AG04450 (cell line): ENCODE results near the gene HIF1AN. TPM values are rescaled to one million over a fixed set of nuclear protein-coding genes. Genes with fewer than 3 reads are reported as not detected.

ENCODE experiments used
- CTCF ChIA-PET: fragments of 300-600, 350-600 bp; formaldehyde crosslinking; extraction: SDS; loops from one replicate; lab custom pipeline; 2022; ENCODE audit warnings: antibody characterized with exemption, inconsistent platforms; lab: Charles Lee
- POLR2A ChIA-PET: fragments of 350-600 bp; formaldehyde crosslinking; extraction: SDS; loops from one replicate; lab custom pipeline; 2021; ENCODE audit warnings: antibody characterized with exemption, inconsistent platforms; lab: Yijun Ruan, JAX
- DNase-seq: peaks from one replicate; pipeline ENCODE4 v3.0.0-alpha.2; 2011; ENCODE audit warnings: low read depth, low spot score
- H3K27ac ChIP-seq: one replicate; pipeline ENCODE4 v1.5.1; 2012; ENCODE audit warnings: low read depth, low read length, control low read depth
- H3K27me3 ChIP-seq: one replicate; pipeline ENCODE4 v1.6.0; 2012; ENCODE audit warnings: low read length; ENCODE audit not compliant: control insufficient read depth, insufficient read depth
- H3K4me3 ChIP-seq: 2 replicates; pipeline ENCODE4 v1.5.1; 2011; ENCODE audit warnings: mild to moderate bottlenecking, low read depth, low read length, control low read depth
- H3K9me3 ChIP-seq: 2 replicates; pipeline ENCODE4 v1.5.1; 2012; ENCODE audit warnings: low read length; ENCODE audit not compliant: control insufficient read depth, insufficient read depth
- CTCF ChIP-seq: IDR thresholded peaks from 2 replicates; pipeline ENCODE4 v1.5.1; 2011; ENCODE audit warnings: low read depth, low read length, control low read depth, inconsistent platforms
- polyA plus RNA-seq: library from polyadenylated mRNA; depleted of rRNA; stranded (reverse); fragments of >200 nt; gene quantifications from 2 replicates; pipeline ENCODE4 v1.2.3, GENCODE V29; 2011

Gene HIF1AN
- polyA plus RNA-seq, 1 experiment, result 31.0 TPM

GRCh38 chr10:100553929-100554328 lies 18.2 kb downstream of the HIF1AN start:
- POLR2A ChIA-PET, result interaction anchor here (0.6 to 0.8 kb wide), 2 partner anchors 18 to 1968 kb away, joined by 3 to 5 read pairs; partner anchors contain the start of gene HIF1AN
- H3K4me3 ChIP-seq, result no peak overlapping the region
- DNase-seq, result no peak

DNA sequence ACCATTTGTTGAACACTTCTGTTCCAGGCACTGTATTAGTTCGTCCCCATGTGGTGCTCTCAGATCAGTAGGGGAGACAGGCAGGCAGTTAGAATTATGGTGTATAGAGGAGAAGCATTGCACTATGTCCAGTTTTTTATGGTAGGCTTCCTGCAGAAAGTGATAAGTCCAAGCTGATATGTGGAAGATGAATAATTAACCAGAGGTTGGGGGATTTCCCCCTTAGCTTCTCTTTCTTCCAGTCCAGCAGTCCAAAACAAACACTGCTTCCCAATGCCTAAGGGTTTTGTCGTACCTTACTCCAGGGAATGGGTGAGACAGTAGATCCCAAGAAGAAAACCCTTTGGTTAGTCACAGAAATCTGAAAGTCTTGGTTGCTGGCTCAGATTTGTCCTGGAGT lies 19.2 kb downstream of the HIF1AN start:
- H3K27ac ChIP-seq, result no peak overlapping the region
- TF ChIP-seq CTCF, result no peak
- ChIA-PET CTCF (interaction anchor here (1.0 to 6.2 kb wide), 4 partner anchors 10 to 324 kb away, joined by 3 to 31 read pairs (median 5); partner anchors contain the start of gene HIF1AN), POLR2A (interaction anchor here (0.6 to 0.7 kb wide), 2 partner anchors 115 to 181 kb away, joined by 3 to 5 read pairs; no protein-coding TSS in a partner anchor)
- DNase-seq, result no peak
- no peak overlapping the region for H3K4me3 ChIP-seq
- no peaks in the 10 kb centered on the region for H3K27me3 ChIP-seq
- H3K9me3 ChIP-seq, result no peaks in the 10 kb centered on the region

More at GRCh38 chr10:100553929-100554328, 18.2 kb downstream of the HIF1AN start:
- Histone ChIP-seq H3K27me3 (no peaks in the 10 kb centered on the region), H3K27ac (no peak overlapping the region), H3K9me3 (no peaks in the 10 kb centered on the region)
- no peak for TF ChIP-seq CTCF
- CTCF ChIA-PET, result interaction anchor here (1.2 to 6.2 kb wide), 3 partner anchors 9 to 120 kb away, joined by 3 to 31 read pairs (median 5); partner anchors contain the start of gene HIF1AN

- DNase-seq, result no peak
- H3K4me3 ChIP-seq, result no peak overlapping the region
- POLR2A ChIA-PET, result no interaction called here
- peaks cover 11% of the 10 kb centered on the region for H3K9me3 ChIP-seq
- TF ChIP-seq CTCF, result no peak
- H3K27ac ChIP-seq, result no peak overlapping the region
- peaks cover 24% of the 10 kb centered on the region for H3K27me3 ChIP-seq
- CTCF ChIA-PET, result interaction anchor here (1.3 to 6.7 kb wide), 2 partner anchors 25 to 319 kb away, joined by 7 to 66 read pairs; partner anchors contain the start of gene HIF1AN
Observed at GRCh38 chr10:100560248-100560647, 24.5 kb downstream of the HIF1AN start.

DNA sequence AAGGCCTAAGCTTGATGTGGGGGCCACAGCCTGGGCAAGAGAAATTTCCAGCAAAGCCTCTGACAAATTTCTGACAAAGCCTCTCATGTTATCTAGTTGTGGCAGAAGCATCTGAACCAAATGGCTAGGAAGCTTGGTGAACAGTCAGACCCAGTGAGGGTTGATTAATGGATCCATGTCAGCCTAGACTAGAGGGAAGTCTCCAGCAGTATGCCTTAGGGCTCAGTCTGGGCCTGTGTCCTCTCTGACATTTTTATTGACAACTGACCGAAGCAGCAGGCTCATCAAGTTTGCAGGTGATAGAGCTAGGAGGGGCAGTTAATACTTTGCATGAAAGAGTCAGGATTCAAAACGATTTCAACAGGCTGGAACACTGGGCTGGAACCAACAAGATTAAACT lies 25.3 kb downstream of the HIF1AN start:
- peaks cover 11% of the 10 kb centered on the region for H3K9me3 ChIP-seq
- DNase-seq, result no peak
- no peak overlapping the region for H3K4me3 ChIP-seq
- POLR2A ChIA-PET, result no interaction called here
- no peak for TF ChIP-seq CTCF
- H3K27me3 ChIP-seq, result peaks cover 26% of the 10 kb centered on the region
- CTCF ChIA-PET, result interaction anchor here (6.7 kb wide), 1 partner anchor 318 kb away, joined by 66 read pairs; no protein-coding TSS in a partner anchor
- no peak overlapping the region for H3K27ac ChIP-seq

DNA sequence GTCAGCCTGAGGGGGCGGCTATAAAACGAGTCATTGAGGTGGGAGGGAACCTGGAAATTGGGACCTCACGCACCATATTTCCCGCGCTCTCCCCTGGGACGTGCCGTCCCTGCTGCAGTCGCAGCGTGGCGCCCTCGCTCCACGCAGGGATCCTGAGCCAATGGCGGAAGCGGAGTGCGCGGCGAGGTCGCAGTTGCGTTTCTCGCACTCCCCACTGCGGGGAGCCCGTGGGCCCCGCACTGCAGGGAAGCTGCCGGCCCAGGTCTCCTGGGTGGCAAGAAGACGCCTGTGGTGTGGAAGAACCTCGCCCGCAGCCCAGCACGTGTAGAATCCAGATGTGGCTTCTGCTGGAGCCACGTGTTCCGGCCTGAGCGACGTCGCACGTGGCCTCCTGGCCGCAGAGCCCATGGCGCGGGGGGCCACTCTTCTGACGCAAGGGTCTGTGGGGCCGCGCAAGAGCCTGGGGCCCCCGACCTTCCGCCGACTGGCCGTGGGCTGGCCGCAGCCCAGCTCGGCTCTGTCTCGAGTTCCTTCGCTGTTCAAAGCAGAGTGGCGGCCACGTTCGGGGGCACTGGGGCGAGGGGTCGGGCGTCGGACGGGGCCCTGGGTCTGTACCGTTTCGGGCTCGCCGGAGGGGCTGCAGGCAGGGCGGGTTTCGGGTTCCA lies 26.4 kb downstream of the HIF1AN start:
- POLR2A ChIA-PET, result interaction anchor here (1.5 kb wide), 1 partner anchor 316 kb away, joined by 4 read pairs; no protein-coding TSS in a partner anchor
- no peak for DNase-seq
- CTCF ChIA-PET, result interaction anchor here (0.6 to 6.7 kb wide), 4 partner anchors 11 to 317 kb away, joined by 3 to 66 read pairs (median 6); no protein-coding TSS in a partner anchor
- H3K27ac ChIP-seq, result no peak overlapping the region
- TF ChIP-seq CTCF, result peak; percentile 72
- H3K9me3 ChIP-seq, result peaks cover 11% of the 10 kb centered on the region
- peaks cover 37% of the 10 kb centered on the region for H3K27me3 ChIP-seq
- H3K4me3 ChIP-seq, result no peak overlapping the region
